ENCODE results near the gene RIMBP2.

The RIMBP2 gene

DNA sequence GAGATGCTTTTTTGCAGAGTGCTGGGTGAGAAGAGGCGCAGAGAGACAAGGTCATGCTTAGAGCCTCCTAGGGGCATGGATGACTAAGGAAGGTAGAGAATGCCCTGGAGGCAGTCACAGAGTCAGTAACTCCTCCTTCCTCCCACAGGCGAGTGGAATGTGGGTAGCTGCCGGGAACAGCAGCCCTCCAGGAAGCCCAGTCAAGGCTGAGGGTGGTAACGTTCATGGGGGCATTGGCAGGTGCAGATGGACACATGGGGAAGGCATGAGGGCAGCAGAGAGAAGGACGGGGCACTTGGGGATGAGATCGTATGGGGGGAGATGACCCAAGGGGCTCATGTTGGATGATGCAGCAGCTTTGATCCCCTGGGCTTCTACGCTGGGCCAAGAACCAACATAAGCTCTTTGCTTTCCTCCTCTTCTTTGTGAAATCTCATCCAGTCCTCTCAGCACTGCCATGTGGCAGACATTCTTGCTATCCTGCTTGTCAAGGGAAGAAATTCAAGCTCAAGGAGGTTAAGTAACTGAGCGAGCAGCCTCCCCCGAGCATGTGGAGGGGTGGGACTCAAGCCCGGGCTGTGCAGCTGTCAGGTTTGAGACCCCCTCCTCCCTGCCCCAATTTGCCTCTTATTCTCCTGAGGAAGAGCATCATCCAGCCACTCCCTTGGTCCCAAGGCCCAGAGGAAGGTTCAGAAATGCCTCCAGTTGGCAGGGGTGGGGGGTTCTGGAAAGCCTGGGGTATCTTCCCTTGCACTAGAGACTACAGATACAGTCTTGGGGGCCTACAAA, 190.5 kb downstream of the RIMBP2 start:
- no peak for DNase-seq

DNA sequence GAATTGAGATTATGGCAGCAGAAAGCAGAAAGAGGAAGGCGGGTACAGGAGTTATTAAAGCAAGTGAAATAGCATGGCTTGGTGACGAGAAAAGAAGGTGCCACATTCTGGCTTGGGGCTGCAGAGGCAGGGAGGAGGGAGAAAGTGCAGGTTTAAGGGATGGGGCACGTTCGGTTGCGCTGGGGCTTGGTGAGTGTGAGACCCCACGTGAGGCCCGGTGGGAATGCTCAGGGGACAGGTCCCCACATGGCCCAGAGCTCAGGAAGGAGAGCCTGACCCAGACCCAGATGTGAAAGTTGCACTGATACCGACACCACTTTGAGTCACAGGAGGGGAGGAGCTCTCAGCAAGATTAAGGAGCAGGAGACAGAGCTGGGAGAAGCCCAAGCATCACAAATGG, 191.3 kb downstream of the RIMBP2 start:
- no peak for DNase-seq

DNA sequence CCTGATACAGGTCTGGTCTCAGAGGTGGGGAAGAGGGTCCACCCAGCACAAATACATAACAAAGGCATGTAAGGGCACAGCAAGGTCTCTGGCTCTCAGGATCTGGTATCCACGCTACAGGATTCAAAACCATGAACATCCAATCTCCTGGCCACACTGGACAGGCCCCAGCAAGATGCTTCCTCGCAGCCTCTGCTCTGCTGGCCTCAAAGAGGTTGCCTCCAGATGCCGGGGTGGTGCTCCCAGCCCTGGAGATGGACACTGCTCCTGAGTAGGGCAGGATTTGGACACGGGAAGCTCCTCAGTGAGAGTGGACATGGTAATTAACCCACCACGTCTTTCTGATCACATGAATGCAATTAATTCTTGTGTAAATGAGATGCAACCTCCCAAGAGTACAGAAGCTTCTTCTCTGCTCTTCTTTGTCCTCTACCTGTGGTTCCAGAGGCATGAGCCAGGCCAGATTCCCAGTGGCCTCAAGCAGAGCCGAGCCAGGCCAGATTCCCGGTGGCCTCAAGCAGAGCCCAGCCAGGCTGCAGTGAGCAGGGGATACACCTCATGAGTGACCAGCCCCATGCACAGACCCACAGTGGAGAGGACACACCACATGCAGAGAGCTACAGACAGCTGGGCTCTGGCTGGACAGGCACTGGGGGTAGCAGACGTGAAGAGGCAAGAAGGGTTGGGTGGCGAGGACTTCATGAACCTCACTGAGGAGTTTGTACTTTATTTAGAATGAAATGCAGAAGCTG, 192.1 kb downstream of the RIMBP2 start:
- no peak for DNase-seq

DNA sequence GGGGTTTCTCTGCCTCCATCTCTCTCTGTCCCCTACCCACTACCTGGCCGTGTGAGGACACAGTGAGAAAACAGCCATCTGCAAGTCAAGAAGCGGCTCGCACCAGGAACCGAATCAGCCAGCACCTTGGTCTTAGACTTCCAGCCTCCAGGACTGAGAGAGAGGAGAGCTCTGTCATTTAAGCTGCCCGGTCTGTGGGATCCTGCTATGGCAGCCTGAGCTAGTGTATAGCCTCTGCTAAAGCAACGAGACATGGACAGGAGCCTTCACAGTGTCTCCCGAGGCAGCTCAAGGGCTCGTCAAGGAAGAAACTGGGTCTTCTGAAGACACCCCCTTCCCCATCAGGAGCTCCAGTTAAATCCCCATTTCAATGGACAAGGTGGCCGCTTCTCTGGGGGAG, 192.9 kb downstream of the RIMBP2 start:
- no peak for DNase-seq

DNA sequence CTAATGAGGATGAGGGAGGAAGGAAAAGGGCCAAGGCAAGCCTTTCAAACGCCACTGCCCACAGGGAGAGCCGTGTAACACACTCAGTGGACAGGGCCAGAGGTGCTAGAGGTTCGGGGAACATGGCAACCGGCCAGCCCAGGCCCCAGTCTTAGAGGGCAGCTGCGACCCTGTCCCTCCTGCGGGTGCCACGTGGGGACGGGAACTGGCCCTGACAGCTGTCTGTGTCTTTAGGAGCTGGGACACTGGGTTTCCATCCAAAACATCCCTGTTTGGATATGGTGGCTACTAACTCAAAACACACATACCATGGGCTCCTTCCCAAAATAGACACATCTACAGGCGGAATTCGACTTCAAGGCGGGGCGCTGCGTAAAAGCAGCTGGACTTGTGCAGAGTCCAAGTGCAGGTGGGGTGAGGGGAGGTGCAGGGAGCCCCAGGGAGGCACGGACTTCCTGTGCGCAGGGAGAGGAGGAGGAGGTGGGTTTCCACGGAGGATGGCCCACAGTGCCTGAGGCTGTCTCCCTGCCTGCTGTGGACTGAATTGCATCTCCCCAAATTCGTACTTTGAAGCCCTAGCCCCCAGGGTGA, 193.8 kb downstream of the RIMBP2 start:
- DNase-seq, result no peak

DNA sequence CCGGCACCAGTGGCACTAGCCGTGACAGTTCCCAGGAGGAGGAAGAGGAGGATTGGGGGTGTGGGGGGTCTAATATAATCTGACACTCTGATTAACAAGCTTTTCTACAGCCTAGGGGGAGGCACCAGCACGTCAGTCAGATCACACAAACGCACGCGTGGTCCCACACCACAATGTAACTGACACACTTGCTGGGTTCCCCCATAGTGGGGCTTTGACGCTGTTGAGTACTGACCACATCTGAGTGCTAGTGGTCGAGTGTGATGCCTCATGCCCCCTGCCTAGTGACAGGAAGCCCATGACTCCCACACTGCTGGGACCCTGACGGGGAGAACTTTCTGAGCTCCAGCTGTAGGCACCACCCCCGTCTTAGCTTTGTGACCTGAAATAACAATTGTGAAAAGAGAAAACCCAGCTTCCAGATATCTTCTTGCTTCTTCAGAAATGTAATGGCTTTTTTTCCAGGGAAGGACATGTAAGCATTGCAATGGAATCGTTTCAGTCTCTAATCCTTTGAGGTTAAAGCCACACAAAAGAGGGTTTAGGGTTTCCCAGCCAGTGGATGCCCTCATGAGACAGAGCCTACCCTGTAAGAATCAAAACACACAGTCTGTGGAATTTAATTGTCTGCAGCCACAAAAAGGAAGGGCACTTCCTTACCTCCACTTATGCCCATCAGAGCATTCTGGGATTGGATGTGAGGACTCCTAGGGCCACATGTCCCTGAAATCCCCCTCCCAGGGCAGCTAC, 194.5 kb downstream of the RIMBP2 start:
- no peak for DNase-seq

DNA sequence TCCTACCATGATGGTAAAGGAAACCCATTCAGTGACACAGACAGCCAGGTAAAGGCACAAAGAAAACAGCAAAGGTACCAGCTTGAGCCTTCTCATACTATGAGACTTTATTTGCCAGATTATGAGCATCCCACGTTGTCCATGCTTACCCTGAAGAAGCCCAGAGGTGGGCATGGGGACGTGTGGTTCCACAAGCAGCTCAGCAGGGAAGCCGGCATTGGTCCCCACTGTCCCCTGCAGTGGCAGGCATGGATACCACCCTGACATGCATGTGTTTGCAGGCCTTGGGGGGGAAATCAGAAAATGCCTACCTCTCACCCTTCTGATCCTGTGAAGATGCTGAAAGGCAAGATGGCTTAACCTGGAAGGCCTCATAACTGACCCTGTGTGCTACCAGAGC, 195.3 kb downstream of the RIMBP2 start:
- no peak for DNase-seq

DNA sequence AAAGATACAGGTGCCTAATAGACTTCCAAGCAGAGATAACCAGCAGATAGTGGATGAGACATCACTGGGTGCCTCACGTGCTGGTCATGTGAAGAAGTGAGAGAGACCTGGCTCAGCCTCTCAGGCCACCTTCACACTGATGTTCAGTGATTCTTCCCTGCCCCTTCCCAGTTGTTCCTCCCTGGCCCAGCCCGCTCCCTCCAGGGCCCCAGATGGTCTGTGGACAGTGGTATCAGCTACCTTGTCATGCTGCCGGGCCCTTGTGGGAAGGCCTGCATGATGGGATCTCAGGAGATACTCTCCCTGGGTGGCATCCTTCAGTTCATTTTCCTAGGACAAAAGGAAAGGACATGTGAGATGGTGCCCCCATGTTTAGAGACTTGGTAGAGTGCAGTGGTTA, 198.5 kb downstream of the RIMBP2 start:
- no peak for DNase-seq

DNA sequence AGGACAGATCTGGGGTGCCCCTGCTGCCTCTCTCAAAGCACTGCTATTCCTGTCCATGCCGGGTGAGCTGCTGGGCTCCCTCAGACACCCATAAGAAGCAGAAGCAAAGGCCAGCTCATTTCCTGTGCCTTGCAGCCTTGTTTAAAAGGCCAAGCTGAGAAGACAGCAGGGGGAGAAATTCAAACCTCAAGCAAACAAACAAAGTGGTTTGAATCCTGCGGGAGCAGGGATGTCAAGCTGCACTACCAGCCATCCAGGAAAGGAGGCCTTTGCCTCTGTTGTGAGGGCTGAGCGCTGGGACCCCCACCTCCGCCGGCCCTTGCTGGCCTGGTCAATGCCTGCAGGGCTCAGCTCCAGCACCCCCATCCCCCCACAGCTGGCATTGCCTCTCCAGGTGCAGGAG, 201.9 kb downstream of the RIMBP2 start:
- peak; percentile 27 for DNase-seq

DNA sequence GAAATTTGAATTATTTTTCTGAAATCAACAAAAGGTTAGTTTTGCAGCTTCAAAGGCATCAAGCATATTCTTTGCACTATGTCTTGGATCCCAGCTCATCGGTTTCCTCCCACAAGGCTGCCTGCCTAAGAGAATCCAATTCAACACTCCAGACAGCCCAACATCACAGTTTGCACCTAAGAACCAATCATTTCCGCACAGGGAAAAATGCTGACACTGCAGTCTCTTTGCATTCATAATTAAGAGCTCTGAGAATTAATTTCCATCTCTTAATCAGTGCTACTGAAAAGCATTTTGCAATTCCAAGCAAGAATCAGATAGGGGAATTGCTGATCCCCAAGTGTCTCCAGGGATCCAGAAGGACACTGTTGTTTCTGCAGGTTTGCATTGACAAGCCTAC, 202.5 kb downstream of the RIMBP2 start:
- DNase-seq, result no peak

DNA sequence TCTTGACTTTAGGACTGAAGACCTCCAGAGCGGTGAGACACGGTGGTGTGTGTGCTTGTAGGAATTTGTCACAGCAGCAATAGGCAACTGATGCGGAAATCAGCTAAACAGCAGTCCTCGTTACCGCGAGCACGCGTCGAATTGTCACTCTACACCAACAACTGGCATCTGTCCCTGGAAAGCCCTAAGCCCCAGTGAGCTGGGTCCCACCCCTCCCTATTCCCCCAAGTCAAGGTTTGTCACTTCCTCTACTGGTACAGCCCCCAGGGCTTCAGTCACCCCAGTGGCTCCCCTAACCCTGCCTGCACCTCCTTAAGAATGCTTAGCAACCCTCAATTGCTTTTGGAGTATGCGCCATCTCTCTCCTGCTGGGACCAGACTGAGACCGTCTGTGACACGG, 204.8 kb downstream of the RIMBP2 start:
- DNase-seq, result no peak

DNA sequence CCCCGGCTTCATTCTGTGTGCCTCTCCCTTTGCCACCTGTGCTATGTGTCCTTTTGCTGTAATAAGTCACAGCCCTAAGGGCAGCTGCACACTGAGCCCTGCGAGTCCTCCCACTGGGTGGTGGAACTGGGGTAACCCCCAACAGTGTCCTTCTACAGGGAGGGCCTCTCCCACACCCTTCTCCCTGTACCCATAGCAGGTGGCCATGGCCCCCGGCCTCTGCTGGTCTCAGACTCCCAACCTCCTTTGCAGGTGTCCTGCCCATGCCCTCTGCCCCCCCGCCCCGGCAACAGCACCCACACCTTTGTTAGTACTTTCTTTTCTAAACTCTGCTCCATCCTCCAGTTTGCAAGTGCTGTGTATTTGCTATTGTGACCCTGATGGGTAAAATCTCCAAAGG, 206.6 kb downstream of the RIMBP2 start:
- no peak for DNase-seq

DNA sequence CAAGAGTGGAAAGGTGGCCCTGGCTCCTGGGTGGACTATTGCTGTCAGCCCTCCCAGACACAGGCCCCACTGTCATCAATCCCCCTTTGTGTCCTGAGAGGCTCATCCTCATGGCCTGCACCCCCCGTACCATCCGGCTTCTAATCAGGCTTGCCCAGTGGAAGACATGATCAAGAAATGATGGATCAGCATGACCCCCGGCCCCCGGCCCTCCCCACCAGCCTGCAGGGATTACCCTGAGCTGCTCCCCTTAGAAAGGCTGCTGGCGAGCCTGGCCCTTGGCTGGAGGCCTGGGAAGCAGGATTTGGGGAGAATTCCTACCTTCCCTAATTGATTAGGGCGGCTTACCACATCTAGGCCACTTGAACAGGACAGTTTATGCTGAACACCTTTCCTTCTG, 207.3 kb downstream of the RIMBP2 start:
- no peak for DNase-seq

DNA sequence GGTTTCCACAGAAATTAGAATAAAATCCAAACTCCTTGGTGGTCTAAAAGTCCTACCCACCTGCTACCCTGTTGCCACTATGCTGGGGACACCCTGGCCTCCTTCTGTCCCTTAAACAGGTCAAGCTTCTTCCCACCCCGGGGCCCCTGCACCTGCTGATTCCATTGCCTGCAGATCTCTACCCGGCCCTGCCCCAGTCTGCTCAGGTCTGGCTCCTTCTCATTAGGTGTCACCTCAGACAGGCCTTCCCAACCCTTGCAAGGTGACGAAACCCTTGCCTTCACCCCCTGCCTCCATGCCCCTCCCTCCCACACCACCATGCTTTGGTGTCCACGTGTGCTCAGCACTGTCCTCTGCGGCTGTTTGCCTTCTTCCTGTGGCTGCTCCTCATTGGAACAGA, 207.8 kb downstream of the RIMBP2 start:
- no peak for DNase-seq

DNA sequence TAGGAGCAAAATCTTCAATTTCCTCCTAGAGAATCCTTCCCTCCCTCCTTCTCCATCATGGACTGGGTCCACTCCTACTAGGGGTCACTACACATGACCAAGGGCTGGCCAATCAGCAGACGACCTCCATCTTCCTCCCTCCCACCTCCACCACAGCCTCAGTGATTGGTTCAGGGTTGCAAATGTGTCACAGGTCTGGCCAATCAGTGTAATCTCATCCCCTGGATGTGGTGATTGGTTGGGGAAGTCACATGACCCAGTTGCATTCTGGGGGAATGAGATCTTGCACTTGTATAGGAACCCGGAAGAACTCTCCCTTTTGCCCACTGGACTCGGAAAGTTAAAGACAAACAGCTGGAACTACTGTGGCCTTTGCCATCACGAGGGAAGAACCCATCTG, 209.3 kb downstream of the RIMBP2 start:
- DNase-seq, result no peak

DNA sequence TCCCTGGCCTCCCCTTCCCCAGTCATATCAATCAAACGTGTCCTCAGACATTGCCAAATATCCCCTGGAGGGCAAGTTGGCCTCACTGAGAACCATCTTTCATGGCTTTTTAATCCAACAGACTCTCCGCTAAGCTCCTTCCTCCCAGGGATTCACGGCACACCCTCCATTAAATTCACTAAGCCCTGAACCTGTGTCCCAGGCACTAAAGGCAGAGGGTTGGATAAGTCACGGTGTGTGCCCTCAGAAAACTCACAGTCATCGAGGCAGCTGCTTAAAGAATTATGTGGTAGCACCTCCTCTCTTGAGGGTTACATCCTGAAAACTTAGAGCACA, 211.3 kb downstream of the RIMBP2 start:
- DNase-seq, result no peak

DNA sequence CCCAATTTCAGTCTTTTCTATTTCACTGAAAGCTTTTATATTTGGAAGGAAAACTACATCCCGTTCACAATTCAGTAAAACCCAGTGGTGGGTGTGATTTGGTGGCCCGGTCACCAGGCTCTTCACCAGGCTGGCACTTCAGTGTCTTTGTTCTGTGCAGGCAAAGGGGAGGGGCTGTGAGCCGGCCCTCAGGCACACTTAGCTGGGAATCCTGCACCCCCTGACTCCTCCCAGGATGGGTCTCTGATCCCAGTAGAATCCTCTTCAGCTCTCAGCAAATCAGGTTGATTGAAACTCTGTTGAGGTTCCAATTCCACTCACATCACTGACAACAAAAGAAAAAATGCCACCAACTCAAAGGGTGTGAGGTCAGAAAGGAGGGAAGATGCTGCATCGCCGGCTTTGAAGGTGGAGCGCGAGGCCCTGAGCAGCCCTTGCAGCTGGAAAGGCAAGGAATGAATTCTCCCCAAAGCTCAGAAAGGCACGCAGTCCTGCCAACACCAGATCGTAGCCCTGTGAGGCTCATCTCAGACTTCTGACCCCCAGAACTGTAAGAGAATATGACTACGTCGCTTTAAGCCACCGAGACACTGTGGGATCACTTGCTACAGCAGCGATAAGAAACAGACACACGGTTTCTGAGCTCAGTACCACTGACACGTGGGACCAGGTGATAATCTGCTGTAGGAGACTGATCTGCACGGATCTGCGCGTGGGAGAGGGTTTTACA, 211.8 kb downstream of the RIMBP2 start:
- no peak for DNase-seq

DNA sequence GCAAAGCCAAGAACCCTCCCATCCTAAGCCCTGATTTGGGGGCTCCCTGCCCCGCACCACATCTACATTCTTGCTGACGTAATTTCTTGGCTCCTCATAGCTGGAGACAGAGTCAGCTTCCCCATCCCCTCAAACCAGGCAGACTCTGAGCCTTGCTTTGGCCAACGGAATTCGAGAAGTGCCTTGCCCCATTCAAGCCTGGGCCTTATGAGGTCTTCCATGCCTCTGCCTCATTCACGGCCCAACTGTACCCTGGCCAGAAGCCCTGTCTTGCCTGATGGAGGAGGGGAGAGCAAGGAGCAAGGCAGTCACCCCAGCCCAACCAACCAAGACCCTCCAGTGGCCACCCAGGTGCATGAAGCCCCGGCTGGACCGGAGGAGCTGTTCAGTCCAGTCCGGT, 214.3 kb downstream of the RIMBP2 start:
- DNase-seq, result no peak

DNA sequence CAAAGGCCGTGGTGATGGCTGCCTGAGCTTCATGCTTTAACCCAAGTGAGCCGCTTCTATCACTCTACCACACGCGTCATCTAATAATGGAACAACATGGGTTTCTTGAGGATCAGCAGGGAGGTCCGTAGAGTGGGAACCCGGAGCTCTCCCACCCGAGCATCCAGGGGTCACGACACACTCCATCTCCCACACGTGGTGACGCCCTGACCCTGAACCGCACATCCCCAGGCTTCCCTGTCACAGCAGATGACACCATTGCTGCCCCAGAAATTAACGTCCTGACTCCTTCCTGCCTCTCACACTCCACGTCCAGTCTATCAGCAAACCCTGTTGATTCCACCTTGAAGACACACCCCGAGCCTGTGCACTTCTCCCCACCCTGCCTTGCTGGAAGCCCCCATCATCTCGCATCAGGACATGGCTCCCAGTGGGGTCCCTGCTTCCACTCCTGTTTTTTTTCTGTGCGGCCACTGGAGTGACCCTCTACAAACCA, 215.2 kb downstream of the RIMBP2 start:
- DNase-seq, result no peak

DNA sequence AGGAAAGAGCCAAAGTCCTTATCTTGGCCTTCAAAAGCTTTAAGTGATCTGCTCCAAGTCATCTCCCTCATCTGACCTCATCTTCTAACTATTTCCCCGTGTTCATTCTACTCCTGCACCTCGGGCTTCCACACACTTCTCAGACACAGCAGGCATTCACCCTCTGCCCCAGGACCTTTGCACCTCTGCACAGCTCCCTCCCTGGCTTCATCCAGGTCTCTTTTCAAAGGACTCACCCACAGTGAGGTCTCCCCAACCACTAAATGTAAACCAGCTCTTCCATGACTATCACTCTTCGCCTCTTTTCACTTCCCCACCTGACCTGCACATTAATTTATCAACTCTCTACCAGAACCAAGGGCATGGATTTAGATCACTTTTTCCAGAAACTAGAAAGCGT, 216.6 kb downstream of the RIMBP2 start:
- DNase-seq, result no peak

DNA sequence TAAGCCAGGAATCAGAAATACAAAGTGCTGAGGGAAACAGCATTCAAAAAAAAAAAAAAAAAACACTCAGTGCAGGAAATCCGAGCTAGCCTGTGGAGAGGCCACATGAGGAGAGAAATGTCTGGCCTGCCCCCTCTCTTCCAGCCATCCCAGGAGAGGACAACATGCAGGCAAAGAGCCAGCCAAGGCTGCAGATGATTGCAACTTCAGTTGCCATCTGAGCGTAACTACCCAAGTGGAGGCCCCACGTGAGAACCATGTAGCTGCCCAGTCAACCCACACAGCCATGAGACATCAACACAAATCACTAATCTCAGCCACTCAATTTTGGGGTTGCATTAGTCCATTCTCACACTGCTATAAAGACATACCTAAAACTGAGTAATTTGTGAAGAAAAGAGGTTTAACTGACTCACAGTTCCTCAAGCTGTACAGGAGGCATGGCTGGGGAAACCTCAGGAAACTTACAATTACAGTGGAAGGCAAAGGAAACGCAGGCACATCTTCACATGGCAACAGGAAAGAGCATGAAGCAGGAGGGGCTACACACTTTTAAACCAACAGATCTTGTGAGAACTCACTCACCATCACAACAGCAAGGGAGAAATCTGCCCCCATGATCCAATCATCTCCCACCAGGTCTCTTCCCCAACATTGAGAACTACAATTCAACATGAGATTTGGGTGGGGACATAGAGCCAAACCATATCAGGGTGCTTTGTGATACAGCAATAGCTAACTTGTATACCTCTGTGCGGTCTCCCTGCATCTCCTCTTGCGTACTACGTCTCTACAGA, 217.3 kb downstream of the RIMBP2 start:
- no peak for DNase-seq

DNA sequence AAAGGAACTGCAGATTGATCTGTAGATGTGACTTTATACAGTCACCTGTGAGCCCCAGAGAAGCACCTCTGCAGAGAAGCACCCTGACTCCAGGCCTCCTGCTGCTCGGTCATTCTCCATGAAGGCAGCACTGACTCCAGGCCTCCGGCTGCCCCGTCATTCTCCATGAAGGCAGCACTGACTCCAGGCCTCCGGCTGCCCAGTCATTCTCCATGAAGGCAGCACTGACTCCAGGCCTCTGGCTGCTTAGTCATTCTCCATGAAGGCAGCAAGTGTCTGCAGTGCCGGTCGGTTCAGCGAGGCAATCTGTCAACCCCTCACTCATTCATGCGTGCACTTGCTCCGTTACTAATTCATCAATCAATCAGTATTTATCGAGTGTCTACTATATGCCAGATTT, 218.1 kb downstream of the RIMBP2 start:
- no peak for DNase-seq

Measured in NCI-H526 treated with DMSO at 0.1 percent for 48 hours (cell line).